Esophagus squamous epithelium (tissue), 5 donors: Measurements from ENCODE around the gene RABEP1. TPM values are rescaled to one million over a fixed set of nuclear protein-coding genes. Genes with fewer than 3 reads are reported as not detected.

Experiments used
- DNase-seq: peaks from one replicate; lab custom pipeline; 2025; lab: John Stamatoyannopoulos, UW
- H3K27ac ChIP-seq, 4 donors: fragments of 200-600 bp; sonication (generic); one replicate each; pipeline ENCODE4 v1.5.1; 2016 to 2019; ENCODE audit warnings: mild to moderate bottlenecking in 1 of 4
- H3K27me3 ChIP-seq, 4 donors: fragments of 200-600 bp; sonication (generic); 1 replicate in 3 of 4; 2 replicates in 1 of 4; pipeline versions ENCODE4 v1.5.1 to v1.6.0; 2017 to 2021; ENCODE audit warnings: antibody characterized with exemption in 1 of 4
- H3K36me3 ChIP-seq, 3 donors: fragments of 200-600 bp; sonication (generic); one replicate each; pipeline ENCODE4 v1.5.1; 2016 to 2019
- H3K4me1 ChIP-seq, 3 donors: fragments of 200-600 bp; sonication (generic); one replicate each; pipeline ENCODE4 v1.5.1; 2017 to 2019
- H3K4me3 ChIP-seq, 4 donors: fragments of 200-600 bp; sonication (generic); 1 replicate in 3 of 4; 2 replicates in 1 of 4; pipeline ENCODE4 v1.5.1; 2016 to 2019; ENCODE audit warnings: mild to moderate bottlenecking in 2 of 4, moderate library complexity in 1 of 4
- H3K9me3 ChIP-seq, 3 donors: fragments of 200-600 bp; sonication (generic); one replicate each; pipeline ENCODE4 v1.5.1; 2016 to 2019
- POLR2A ChIP-seq, 4 donors: fragments of 450-650 bp; IDR thresholded peaks; one replicate each; pipeline ENCODE4 v1.6.1; 2017; ENCODE audit warnings: antibody characterized with exemption in 4 of 4, mild to moderate bottlenecking in 4 of 4, moderate library complexity in 3 of 4
- WGBS, 2 donors: methylation state at CpG; one replicate each; pipeline ENCODE4 v1.1.5; 2018; 5-methylcytosine and 5-hydroxymethylcytosine counted together
- intact Hi-C: fragments of 100-400 bp; cut with DNase I; formaldehyde crosslinking; loops from one replicate; pipeline ENCODE4 v1.15.0; 2022
- total RNA-seq, 4 donors: library from RNA; depleted of rRNA; stranded (reverse); fragments of >200 nt; gene quantifications; one replicate each; pipeline ENCODE4 v1.1.0, GENCODE V29; 2016
- TF ChIP-seq, protein P1 (sequence below), 6 experiments: fragments of 450-650 bp in 4 of 6; fragments of 200-600 bp in 2 of 6; sonication (generic) in 2 of 6; IDR thresholded peaks; one replicate each; pipeline ENCODE4 v1.5.1; 2016 to 2019; ENCODE audit warnings: antibody characterized with exemption in 6 of 6, mild to moderate bottlenecking in 4 of 6, moderate library complexity in 4 of 6
- donor health status: DM: yes; HTN: yes; CAD: no.

RABEP1 gene
- total RNA-seq, 4 donors from 2014 or later = 9.9 to 33.2 (median 23.3) TPM

DNA sequence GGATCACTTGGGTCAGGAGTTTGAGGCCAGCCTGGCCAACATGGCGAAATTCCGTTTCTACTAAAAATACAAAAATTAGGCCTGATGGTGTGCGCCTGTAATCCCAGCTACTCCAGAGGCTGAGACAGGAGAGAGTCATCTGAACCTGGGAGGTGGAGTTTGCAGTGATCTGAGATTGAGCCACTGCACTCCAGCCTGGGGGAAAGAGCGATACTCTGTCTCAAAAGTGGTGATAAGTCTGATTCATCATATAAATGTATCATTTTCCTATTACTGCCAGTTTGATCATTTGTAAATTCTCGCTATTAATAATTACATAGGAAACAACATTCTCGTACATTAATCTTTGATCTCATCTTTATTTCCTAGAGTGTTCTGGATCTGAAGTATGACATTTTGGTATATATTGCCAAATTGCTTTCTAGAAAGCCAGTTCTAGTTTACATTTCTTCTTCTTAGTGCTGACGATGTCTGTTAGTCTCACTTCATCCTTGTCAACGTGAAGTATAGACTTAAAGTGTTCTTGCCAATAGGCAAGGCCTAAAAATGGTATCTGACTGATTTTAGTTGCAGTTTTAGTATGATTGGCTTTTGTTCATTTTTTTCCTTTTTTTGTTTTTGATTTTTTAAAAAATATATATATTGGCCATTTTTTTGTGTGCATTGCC lies 9.7 kb downstream of the RABEP1 start:
- Histone ChIP-seq H3K36me3 (no peaks in the 10 kb centered on the region), H3K4me1 (peaks cover 0 to 16% (median 0%) of the 10 kb centered on the region in 3 donors), H3K4me3 (no peak overlapping the region), H3K9me3 (no peaks in the 10 kb centered on the region), H3K27me3 (no peaks in the 10 kb centered on the region), H3K27ac (no peak overlapping the region)
- TF ChIP-seq, protein P1, sequence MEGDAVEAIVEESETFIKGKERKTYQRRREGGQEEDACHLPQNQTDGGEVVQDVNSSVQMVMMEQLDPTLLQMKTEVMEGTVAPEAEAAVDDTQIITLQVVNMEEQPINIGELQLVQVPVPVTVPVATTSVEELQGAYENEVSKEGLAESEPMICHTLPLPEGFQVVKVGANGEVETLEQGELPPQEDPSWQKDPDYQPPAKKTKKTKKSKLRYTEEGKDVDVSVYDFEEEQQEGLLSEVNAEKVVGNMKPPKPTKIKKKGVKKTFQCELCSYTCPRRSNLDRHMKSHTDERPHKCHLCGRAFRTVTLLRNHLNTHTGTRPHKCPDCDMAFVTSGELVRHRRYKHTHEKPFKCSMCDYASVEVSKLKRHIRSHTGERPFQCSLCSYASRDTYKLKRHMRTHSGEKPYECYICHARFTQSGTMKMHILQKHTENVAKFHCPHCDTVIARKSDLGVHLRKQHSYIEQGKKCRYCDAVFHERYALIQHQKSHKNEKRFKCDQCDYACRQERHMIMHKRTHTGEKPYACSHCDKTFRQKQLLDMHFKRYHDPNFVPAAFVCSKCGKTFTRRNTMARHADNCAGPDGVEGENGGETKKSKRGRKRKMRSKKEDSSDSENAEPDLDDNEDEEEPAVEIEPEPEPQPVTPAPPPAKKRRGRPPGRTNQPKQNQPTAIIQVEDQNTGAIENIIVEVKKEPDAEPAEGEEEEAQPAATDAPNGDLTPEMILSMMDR (IDR thresholded peaks at IDR 0.05) = no peak
- no peak for TF ChIP-seq POLR2A (IDR thresholded peaks at IDR 0.05)
- 75 to 83% methylated on average over 7 to 8 of the region's 8 CpGs for WGBS, 2 donors
- no peak for DNase-seq
- intact Hi-C loops = no loop called here

DNA sequence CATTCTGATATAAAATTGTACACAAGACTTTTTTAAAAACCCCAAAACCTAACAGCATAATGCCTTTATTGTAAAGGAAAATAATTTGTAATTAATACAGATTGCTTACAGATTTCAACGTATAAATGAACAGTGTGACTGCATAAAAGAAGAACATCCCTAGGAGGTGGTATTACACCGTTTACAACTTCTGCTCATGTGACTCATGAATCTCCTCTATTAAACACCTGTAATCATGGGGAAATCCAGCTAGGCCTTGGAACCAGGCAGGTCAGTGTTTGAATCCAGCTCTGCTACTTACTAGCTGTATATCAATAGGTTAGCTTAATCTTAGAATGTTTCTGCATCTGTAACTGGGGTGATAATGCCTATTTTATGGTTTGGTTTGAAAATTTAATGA lies 15.2 kb downstream of the RABEP1 start:
- intact Hi-C loops = no loop called here
- Histone ChIP-seq H3K27ac (no peak overlapping the region), H3K4me1 (peaks cover 0 to 13% (median 0%) of the 10 kb centered on the region in 3 donors), H3K36me3 (peaks cover 0 to 5% (median 0%) of the 10 kb centered on the region in 3 donors), H3K4me3 (no peak overlapping the region), H3K9me3 (no peaks in the 10 kb centered on the region), H3K27me3 (no peaks in the 10 kb centered on the region)
- no peak for TF ChIP-seq POLR2A (IDR thresholded peaks at IDR 0.05)
- TF ChIP-seq, protein P1 (IDR thresholded peaks at IDR 0.05) = peak in 1 of 6 experiments; percentile 25
- no peak for DNase-seq
- WGBS, 2 donors = 54 to 64% methylated on average over 2 of the region's 2 CpGs

DNA sequence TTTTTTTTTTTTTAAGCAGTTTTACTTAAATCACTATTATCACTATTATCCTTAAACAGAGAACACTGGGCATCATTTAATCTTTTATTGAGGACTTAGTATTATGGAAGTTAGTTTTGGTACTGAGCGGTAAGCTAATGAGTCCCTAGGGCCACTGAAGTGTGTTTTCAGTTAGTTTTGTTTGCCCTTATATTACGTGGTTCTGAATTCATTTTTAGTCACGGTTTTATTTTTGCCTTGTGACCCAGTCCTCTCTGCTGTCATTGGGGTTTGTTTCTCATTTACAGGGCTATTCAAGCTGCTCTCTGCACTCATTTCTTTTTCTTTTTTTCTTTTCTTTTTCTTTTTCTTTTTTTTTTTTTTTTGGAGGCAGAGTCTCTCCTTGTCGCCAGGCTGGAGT lies 17.3 kb downstream of the RABEP1 start:
- Histone ChIP-seq H3K27ac (no peak overlapping the region), H3K4me1 (peaks cover 0 to 12% (median 0%) of the 10 kb centered on the region in 3 donors), H3K27me3 (no peaks in the 10 kb centered on the region), H3K9me3 (no peaks in the 10 kb centered on the region), H3K4me3 (no peak overlapping the region), H3K36me3 (peaks cover 0 to 5% (median 0%) of the 10 kb centered on the region in 3 donors)
- no peak for DNase-seq
- intact Hi-C loops = no loop called here
- TF ChIP-seq POLR2A (IDR thresholded peaks at IDR 0.05) = no peak
- TF ChIP-seq, protein P1 (IDR thresholded peaks at IDR 0.05) = no peak
- WGBS, 2 donors = 67 to 81% methylated on average over 3 to 4 of the region's 4 CpGs

DNA sequence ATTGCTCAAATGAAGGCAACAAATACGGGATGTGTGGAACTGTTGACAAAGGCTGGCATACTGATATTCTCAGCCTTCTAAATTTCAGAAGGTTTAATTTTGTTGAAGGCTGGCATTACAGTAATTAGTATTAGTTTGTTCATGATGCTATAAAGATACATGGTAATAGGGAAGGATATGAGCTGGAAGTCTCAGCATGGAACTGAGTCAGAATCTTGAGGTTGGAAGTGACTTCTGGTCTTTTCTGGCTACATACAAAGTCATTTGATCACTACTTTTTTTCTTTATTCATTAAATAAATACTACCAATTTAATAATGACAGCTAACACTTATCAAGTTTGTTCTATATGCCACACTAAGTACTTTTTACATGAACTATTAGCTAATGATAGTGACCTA lies 22.6 kb downstream of the RABEP1 start:
- no peaks in the 10 kb centered on the region for H3K9me3 ChIP-seq
- H3K4me1 ChIP-seq = peaks cover 0 to 13% (median 4%) of the 10 kb centered on the region in 3 donors
- WGBS, 2 donors = 93 to 100% methylated on average over 1 of the region's 1 CpG
- no peak for DNase-seq
- no peaks in the 10 kb centered on the region for H3K27me3 ChIP-seq
- TF ChIP-seq POLR2A (IDR thresholded peaks at IDR 0.05) = no peak
- TF ChIP-seq, protein P1 (IDR thresholded peaks at IDR 0.05) = no peak
- no peak overlapping the region for H3K27ac ChIP-seq
- no peak overlapping the region for H3K4me3 ChIP-seq
- peaks cover 0 to 10% (median 0%) of the 10 kb centered on the region in 3 donors for H3K36me3 ChIP-seq
- intact Hi-C loops = no loop called here

DNA sequence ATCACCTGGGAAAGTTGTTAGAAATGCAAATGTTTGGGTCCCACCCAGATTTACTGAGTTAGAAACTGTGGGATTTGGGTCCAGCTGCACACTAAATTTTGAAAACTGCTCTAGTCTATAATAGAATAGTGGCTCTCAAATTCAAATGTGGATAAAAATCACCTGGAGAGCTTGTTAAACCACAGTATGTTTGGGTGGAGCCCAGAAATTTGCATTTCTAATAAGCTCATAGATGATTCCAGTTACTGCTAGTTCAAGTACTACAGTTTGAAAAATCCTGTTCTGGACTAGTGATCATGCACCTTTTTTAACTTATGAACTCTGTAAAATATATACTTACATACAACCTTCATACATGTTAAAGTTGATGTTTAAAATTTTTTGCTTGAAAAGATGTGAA lies 27.8 kb downstream of the RABEP1 start:
- Histone ChIP-seq H3K36me3 (peaks cover 0 to 45% (median 0%) of the 10 kb centered on the region in 3 donors), H3K27me3 (no peaks in the 10 kb centered on the region), H3K4me3 (no peak overlapping the region), H3K9me3 (no peaks in the 10 kb centered on the region), H3K4me1 (peaks cover 0 to 8% (median 4%) of the 10 kb centered on the region in 3 donors), H3K27ac (no peak overlapping the region)
- intact Hi-C loops = no loop called here
- TF ChIP-seq, protein P1 (IDR thresholded peaks at IDR 0.05) = no peak
- TF ChIP-seq POLR2A (IDR thresholded peaks at IDR 0.05) = no peak
- DNase-seq = no peak
